Endodermal cell (in vitro differentiated cells): Measurements from ENCODE around the gene SLC22A5. TPM values are rescaled to one million over a fixed set of nuclear protein-coding genes. Genes with fewer than 3 reads are reported as not detected.
A peak's percentile ranks its signal among the peaks of the same experiment; 100 is the strongest.

Experiments used
- DNase-seq: peaks from one replicate; pipeline ENCODE4 v3.0.0-alpha.2; 2017
- H3K27ac ChIP-seq: 2 replicates; pipeline ENCODE4 v1.5.1; 2013; ENCODE audit warnings: mild to moderate bottlenecking, low read depth, low read length, moderate library complexity
- H3K27me3 ChIP-seq: 2 replicates; pipeline ENCODE4 v1.6.1; 2013; ENCODE audit warnings: mild to moderate bottlenecking, low read length, moderate library complexity; ENCODE audit not compliant: insufficient read depth, control insufficient read depth, poor library complexity, severe bottlenecking
- H3K36me3 ChIP-seq: 2 replicates; pipeline ENCODE4 v1.7.0; 2013; ENCODE audit warnings: mild to moderate bottlenecking, low read length, moderate library complexity; ENCODE audit not compliant: control insufficient read depth, insufficient read depth
- H3K4me1 ChIP-seq: one replicate; pipeline ENCODE4 v1.7.0; 2013; ENCODE audit warnings: low read length; ENCODE audit not compliant: control insufficient read depth, insufficient read depth
- H3K4me3 ChIP-seq: 2 replicates; pipeline ENCODE4 v1.5.1; 2013; ENCODE audit warnings: mild to moderate bottlenecking, low read length, moderate library complexity
- H3K9ac ChIP-seq: 2 replicates; pipeline ENCODE4 v1.6.1; 2013; ENCODE audit warnings: mild to moderate bottlenecking, low read length, moderate library complexity; ENCODE audit not compliant: poor library complexity, severe bottlenecking; ENCODE audit errors: extremely low read depth
- H3K9me3 ChIP-seq: 2 replicates; pipeline ENCODE4 v1.6.1; 2013; ENCODE audit warnings: mild to moderate bottlenecking, low read length, moderate library complexity; ENCODE audit not compliant: control insufficient read depth
- H3K27ac Mint-ChIP-seq: 2 replicates; pipeline ENCODE4 v1.8.0; 2020; ENCODE audit warnings: mixed read lengths
- H3K27me3 Mint-ChIP-seq: 2 replicates; pipeline ENCODE4 v1.8.0; 2021; ENCODE audit warnings: mild to moderate bottlenecking, mixed read lengths; ENCODE audit not compliant: insufficient read depth
- H3K36me3 Mint-ChIP-seq: 2 replicates; pipeline ENCODE4 v1.8.0; 2020; ENCODE audit warnings: low read depth, mixed read lengths
- H3K4me1 Mint-ChIP-seq: 2 replicates; pipeline ENCODE4 v1.8.0; 2020; ENCODE audit warnings: mixed read lengths
- H3K4me3 Mint-ChIP-seq: 2 replicates; pipeline ENCODE4 v1.8.0; 2020; ENCODE audit warnings: mild to moderate bottlenecking, moderate library complexity, mixed read lengths
- H3K9me3 Mint-ChIP-seq: 2 replicates; pipeline ENCODE4 v1.8.0; 2020; ENCODE audit warnings: mild to moderate bottlenecking, mixed read lengths
- CTCF ChIP-seq: fragments of 200-600 bp; sonication (generic); conservative IDR thresholded peaks from 2 replicates; pipeline ENCODE4 v1.5.0; 2021; ENCODE audit warnings: antibody characterized with exemption, mild to moderate bottlenecking
- WGBS, 2 experiments: methylation state at CpG; one replicate each; pipeline versions ENCODE4 v1.1.5 to v1.1.7; 2013; ENCODE audit warnings: missing lambda C conversion rate in 2 of 2, mixed read lengths in 1 of 2; ENCODE audit not compliant: insufficient coverage in 1 of 2, insufficient read length in 1 of 2; 5-methylcytosine and 5-hydroxymethylcytosine counted together
- total RNA-seq, 2 donors: library from RNA; stranded (reverse); fragmentation: NEBNext Ultra II Directional in 1 of 2; extraction: Animal tissue kit (Norgen Biotek cat#: 25700) in 1 of 2; gene quantifications; 2 replicates in 1 of 2; 3 replicates in 1 of 2; pipeline ENCODE4 v1.2.1, GENCODE V29; 2021

The SLC22A5 gene
- total RNA-seq, 2 donors from 2014 or later = 4.9 to 8.2 TPM

- Mint-ChIP-seq H3K4me1 (peaks cover 27% of the 10 kb centered on the region), H3K36me3 (no peaks in the 10 kb centered on the region), H3K9me3 (no peaks in the 10 kb centered on the region), H3K4me3 (peak overlapping the region; percentile 69), H3K27ac (no peak overlapping the region), H3K27me3 (peaks cover 15% of the 10 kb centered on the region)
- H3K9ac ChIP-seq = no peak overlapping the region
- no peaks in the 10 kb centered on the region for H3K9me3 ChIP-seq
- H3K4me1 ChIP-seq = peaks cover 6% of the 10 kb centered on the region
- WGBS, 2 experiments = 89 to 93% methylated on average over 5 of the region's 5 CpGs
- H3K27me3 ChIP-seq = peaks cover 22% of the 10 kb centered on the region
- no peak for TF ChIP-seq CTCF
- no peaks in the 10 kb centered on the region for H3K36me3 ChIP-seq
- DNase-seq = no peak
- H3K4me3 ChIP-seq = no peak overlapping the region
- no peak overlapping the region for H3K27ac ChIP-seq
Measured at GRCh38 chr5:132371603-132371994, 2.1 kb downstream of the SLC22A5 start.

GRCh38 chr5:132372127-132372526 is 2.6 kb downstream of the SLC22A5 start:
- no peaks in the 10 kb centered on the region for H3K36me3 ChIP-seq
- peaks cover 22% of the 10 kb centered on the region for H3K27me3 ChIP-seq
- H3K27me3 Mint-ChIP-seq = peaks cover 15% of the 10 kb centered on the region
- no peak overlapping the region for H3K27ac Mint-ChIP-seq
- no peak overlapping the region for H3K4me3 Mint-ChIP-seq
- H3K9me3 ChIP-seq = no peaks in the 10 kb centered on the region
- no peak overlapping the region for H3K4me3 ChIP-seq
- H3K4me1 Mint-ChIP-seq = peaks cover 27% of the 10 kb centered on the region
- H3K9ac ChIP-seq = no peak overlapping the region
- TF ChIP-seq CTCF = no peak
- no peak overlapping the region for H3K27ac ChIP-seq
- no peak for DNase-seq
- peaks cover 6% of the 10 kb centered on the region for H3K4me1 ChIP-seq
- no peaks in the 10 kb centered on the region for H3K36me3 Mint-ChIP-seq
- WGBS, 2 experiments = 81 to 92% methylated on average over 2 of the region's 2 CpGs
- no peaks in the 10 kb centered on the region for H3K9me3 Mint-ChIP-seq

- Histone ChIP-seq H3K36me3 (no peaks in the 10 kb centered on the region), H3K27me3 (peaks cover 22% of the 10 kb centered on the region), H3K27ac (no peak overlapping the region), H3K9ac (no peak overlapping the region), H3K4me3 (no peak overlapping the region), H3K4me1 (peaks cover 6% of the 10 kb centered on the region), H3K9me3 (no peaks in the 10 kb centered on the region)
- no peaks in the 10 kb centered on the region for H3K9me3 Mint-ChIP-seq
- DNase-seq = no peak
- H3K4me3 Mint-ChIP-seq = no peak overlapping the region
- H3K27me3 Mint-ChIP-seq = peaks cover 15% of the 10 kb centered on the region
- H3K36me3 Mint-ChIP-seq = no peaks in the 10 kb centered on the region
- no peak for TF ChIP-seq CTCF
- H3K27ac Mint-ChIP-seq = no peak overlapping the region
- peaks cover 27% of the 10 kb centered on the region for H3K4me1 Mint-ChIP-seq
Measured at GRCh38 chr5:132372542-132372941, 3.0 kb downstream of the SLC22A5 start.
